Stimulated activated CD4-positive, alpha-beta T cell treated with anti-CD3 and anti-CD28 coated beads, Interleukin-4, amount 100 ng/mL, for 24 hours (primary cell): ENCODE data around the gene MARCHF9.

Experiments
- DNase-seq: peaks from one replicate; pipeline ENCODE4 v3.0.0-alpha.2; 2020

MARCHF9 gene

DNA sequence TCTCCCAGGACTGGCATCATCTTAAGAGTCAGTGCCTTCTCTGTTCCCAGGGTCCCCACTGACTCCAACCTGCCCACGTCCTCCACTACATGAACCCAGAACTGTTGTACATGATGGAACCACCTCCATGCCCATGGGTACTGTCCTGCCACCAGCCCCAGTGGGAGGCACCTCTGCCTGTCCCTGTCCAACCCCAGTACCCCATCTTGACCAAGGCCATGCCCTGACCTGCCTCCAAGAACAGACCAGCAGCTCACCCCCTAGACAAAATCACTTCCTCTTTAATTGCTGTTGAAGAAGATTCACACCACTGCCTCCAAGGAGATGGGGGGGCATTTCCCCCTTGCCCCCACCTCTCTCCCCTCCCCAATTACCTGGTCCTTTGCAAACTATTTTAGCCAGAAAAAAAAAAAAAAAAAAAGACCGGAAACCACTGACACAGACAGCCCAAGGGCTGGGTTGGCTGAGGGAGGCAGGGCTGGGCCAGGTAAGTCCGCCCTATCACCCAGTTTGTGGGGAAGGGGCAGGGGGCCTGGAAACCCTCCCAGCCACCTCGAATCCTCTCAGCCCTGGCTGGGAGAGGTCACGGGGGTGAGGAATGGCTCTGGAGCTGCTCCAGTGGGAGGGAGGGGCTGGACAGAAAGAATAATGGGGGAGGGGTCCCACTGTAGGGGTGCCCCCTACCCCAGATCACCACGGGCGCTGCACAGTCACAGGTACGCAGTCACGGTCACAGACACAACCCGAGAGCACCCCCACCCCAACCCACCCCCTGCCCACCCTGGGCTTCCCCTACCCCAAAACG is 29.8 kb upstream of the MARCHF9 start:
- no peak for DNase-seq

DNA sequence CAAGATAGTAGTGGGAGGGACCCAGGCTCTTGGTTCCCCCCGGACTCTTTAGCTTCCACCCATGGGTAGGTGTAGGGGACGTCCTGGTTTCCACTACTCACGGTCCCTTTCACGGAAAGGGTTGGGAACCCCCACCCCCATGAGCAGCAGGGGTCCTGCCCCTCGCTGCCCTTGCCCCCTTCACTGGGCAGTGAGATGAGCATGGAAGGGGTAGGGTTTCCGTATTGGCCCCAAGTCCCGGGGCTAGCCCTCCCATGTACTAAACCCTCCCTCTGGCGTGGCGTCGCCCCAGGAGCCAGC is 29.1 kb upstream of the MARCHF9 start:
- DNase-seq, result no peak

DNA sequence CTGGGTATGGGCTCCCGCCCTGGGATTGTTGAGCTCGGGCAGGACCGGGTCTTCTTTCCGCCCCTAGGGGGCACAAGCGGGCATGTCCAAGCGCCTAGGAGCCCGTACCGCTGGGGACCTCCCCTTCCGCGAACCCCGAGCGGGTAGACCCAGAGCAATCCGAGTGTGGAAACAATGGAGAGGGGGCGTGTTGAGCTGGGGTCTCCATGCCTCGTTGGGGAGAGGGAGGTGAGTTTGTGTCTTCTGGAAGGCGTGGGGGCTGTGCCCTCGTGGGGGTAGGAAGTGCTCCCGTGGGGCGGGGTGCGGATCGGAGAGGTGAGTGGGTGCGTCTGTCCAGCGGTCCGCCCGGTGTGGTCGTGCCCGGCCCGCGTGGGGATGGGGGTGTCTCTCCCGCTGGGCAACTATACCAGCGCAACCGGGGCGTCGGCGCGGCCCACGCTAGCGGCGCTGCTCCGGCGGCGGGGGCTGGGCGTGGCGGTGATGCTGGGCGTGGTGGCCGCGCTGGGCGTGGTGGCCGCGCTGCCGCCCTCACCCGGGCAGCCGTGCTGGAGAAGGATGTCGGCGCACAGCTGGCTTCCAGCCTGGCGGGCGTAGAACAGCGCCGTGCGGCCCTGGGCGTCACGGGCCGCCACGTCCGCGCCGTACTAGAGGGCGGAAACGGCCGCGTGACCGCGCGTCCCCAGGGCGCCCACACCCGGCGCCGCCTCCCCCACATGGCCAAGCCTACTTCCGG is 28.6 kb upstream of the MARCHF9 start:
- DNase-seq, result no peak

DNA sequence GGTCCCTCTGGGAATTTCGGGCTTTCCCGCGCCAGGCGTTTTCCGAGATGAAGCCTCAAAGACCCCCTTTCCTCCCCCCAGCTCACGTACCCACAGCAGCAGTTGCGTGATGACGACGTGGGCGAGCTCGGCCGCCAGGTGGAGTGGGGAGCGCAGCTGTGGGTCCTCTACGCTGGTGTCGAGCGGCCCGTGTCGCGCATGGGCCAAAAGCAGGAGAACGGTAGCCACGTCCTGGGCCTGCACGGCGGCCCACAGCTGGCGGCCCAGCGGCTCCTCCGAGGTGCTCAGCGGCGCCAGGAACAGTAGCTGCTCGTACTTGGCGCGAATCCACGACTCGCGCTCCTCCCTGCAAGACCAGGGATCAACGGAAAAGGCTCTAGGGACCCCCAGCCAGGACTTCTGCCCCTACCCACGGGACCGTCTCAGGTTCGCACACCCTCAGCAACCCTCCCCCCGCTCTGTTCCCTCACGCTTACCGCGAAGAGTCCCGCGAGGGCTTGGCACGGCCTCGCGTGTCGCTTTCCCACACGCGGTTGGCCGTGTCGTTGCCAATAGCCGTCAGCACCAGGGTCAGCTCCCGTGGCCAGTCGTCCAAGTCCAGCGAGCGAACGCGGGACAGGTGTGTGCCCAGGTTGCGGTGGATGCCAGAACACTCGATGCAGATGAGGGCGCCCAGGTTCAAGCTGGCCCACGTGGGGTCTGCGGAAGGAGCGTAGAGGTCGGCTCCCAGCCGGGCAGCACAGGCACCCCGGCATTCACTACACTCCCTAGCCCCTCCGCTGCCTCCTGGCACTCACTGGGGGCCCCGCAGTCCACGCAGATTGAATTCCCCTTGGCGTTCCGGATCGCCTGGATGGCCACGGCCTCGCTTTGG is 27.8 kb upstream of the MARCHF9 start:
- no peak for DNase-seq

DNA sequence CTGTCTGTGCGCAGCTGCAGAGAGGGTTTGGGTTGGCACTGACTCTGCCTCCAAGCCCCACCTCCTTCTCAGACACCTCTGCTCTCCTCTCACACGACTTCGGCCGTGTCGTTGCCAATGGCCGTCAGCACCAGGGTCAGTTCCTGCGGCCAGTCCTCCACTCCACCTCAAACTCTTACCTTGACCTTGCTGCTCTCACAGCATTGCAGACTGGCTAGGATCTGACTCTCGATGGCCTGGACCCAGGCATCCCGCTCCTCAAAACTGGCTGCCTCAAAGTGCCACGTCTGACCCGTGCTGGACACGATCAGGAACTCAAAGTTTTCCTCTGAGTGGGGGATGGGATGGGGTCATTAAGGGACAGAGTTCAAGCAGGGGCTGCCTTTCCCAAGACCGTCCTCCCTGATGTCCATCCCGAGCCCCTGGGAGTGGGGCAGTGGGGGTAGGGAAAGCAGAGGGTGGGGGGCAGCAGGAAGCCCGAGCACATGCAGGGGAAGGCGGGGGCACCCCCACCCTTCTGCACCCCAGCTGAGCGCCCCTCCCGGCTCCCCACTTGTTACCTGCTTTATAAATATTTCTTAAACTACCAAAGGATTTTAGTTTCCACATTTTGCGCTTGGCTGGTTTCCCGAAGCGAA is 27.0 kb upstream of the MARCHF9 start:
- DNase-seq, result no peak

DNA sequence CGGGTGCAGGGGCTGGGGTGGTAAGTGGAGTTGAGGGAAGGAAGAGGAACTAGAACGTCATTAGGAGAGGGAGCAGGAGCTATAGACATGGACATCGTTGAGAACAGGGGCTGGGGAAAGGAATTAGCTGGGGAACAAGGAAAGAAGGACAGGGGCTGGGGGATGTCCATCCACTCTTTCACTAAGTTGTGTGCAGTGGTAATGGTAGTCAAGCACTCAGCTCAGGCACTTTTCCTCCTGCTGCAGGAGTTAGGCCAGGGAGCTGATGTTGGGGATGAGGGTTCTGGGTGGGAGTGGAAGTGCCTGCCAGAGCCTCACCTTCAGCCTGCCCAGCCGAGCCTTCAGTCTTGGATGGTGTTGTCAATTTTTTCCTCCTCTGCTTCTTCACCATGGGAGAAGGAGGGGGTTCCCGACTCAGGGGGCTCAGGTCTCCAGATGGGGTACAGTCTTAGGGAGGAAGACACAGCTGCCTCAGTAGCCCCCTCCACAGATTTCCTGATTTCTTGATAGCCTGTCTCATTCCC is 25.5 kb upstream of the MARCHF9 start:
- no peak for DNase-seq

DNA sequence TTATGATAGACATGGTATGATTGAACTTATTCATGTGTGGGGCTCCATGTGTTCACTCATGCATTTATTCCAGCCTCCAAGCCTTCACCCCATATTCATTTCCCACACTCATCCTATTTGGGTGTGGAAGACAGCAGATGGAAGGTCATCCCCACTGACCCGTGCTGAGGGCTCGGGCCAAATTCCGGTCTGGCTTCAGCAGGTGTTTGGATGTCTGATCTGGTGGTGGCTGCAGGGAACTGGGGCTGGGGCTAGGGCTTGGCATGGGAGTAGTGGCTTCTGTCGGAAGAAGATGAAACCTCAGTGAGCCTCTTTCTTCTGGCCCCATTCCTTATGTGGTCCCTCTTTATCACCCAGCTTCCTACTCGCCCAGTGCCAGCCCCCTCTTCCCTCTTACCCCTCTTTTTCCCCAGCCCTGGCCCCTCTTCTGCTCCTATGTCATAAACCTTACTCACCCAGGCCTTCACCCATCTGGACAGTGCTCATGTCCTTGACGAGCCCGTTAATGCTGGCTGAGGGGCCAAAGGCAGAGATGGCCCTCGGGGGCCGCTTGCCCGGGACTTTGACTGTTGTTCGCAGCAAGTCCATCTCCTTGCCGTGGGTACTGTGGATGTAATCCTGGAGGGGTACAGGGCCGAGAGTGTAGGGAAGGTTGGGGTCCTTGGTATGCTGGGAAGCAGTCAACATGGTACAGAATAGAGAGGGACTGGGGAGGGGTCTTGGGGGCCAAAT is 24.4 kb upstream of the MARCHF9 start:
- DNase-seq, result no peak

DNA sequence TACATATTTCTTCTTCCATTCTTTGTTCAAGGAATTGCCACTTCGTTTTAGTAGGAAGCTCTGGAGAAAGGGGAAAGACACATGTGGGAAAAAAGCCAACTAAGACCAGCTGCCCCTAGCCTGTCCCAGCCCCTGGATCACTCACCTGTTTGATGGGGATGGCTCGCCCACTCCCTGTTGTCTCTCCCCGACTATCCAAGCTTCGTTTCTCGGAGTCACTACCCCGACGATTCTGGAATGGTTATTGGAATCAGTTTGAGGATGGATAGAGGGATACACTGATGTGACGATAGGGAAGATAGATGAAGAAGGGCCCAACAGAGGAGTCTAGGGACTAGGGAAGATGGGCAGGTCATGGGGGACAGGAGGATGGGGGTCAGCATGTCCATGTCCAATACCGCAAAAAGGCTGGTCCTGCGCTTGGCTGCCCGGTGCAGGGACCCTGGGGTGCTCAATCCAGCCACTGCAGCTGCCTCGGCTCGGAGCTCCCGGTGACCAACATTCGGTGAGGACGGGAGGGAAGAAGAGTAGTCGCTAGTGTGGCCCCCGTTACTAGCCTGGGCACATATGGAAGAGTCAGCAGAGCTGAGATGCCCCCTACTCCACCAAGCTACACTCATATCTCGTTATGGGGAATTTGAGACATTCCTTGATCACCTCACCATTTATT is 23.4 kb upstream of the MARCHF9 start:
- no peak for DNase-seq

DNA sequence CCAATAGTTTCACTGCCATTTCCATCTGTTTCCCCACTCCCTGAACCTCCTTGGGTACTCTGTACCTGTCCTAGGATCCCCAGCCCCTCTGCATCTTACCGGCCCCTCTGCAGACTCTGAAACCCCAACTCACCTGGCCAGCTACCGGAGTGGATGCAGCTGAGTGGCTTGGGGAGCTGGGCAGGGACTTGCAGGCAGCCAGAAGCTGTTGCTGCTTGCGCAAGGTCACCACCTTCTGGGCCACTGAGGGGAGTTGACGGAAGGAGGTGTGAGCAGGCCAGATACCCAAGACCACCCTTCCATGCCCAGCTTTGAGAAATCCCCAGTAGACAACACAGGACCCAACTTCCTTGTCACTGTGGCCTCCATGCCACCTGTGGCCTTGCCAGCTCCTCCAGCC is 22.6 kb upstream of the MARCHF9 start:
- no peak for DNase-seq

DNA sequence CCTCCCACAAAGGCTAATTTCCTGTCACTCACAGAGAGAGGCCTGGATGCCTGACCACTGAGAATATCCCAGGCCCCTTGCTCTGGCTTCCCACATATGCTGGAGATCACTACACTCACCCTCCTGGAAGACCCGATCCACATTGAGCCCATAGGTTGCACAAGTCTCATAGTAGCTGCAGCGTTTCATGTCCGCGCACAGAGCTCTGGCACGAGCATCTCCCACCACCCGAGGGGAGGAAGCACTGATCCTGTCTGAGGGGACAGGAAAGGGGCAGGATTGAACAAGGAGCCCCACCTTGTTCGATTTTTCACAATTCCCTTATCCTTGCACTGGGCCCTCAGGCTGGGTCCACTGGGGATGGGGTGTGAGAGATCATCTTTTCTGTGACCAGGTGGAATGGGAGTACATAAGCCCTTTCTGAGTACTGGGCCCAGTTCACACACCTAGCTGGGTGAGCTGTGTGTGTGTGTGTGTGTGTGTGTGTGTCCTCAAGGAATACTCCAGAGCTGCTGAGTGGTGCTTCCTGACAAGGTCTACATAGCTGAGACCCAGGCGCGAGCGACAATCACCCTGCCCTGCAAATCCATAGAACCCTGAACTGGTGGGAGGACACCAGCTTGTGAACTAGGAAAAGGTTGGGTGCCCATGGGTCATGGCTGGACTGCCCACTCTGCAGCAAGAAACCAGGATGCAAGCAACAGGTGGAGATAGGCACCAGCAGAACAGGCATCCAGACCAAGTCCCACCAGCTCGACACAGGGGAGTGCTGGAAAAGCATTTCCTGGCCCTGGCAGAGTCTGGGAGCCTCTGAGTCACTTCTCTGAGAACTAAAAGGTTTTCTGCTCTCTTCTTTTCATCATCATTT is 21.9 kb upstream of the MARCHF9 start:
- no peak for DNase-seq

DNA sequence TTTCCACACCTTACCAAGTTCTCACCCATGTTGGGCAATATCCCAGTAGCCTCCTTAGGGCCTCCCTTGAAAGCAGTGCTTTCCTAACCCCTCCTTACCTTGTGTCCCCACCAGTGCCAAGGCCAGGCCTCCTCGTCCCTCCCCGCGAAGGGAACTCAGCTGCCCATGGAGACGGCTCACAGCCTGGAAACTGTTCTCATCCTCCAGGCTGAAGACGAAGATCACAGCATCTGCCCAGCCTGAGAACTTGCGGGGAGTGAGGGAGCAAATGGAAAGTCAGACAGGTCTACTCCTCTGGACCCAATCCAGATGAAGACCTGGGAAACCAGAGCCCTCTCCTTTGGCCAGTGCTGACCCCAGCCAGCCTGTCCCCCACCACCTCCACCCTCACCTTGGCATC is 21.0 kb upstream of the MARCHF9 start:
- DNase-seq, result no peak

DNA sequence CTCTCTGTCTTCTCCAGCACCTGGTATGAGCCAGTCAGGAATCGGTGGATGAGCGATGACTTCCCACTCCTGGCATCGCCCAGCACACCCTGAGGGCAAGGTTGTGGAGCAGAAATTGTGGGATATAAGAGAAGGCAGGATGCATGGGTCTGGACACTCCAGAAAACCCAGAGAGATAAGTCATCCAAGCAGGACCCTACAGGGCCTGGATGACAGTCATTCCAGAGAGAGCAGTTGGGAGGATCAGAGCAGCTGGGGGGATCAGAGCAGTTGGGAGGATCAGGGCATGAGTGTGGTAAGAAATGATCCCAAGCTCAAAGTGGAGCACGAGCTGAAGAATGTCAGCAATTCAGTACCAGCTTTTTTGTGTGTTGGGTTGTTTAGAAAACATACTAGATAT is 20.3 kb upstream of the MARCHF9 start:
- no peak for DNase-seq

DNA sequence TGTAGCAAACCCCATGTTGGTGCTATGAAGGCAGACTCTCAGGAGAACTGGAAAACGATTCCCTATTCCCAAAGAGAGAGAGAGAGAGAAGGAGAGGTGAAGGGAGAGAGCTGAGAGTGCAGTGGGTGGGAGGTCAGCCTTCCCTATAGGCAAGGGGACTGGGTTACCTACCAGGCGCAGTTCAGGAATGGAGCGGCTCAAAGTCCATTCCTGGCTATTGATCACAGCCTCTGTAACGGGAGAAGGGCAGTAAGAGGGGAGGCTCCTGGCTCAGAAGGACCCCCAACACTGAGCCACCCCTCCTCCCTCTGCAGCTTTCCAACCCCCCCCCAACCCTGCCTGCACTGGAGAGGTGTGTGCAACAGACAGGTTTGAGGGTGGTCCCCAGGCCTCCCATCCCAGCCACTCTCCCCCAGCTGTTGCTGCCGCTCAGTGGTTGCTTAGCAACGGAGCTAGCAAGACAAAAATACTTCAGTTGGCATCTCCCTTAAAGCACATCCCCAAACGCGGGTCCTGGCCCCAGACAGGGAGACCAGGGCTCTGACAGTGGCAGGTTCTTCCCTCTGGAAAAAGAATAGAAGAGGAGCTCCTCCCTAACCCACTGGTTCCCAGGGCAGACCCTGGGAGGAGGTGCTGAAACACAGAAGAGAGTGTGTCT is 19.6 kb upstream of the MARCHF9 start:
- no peak for DNase-seq

DNA sequence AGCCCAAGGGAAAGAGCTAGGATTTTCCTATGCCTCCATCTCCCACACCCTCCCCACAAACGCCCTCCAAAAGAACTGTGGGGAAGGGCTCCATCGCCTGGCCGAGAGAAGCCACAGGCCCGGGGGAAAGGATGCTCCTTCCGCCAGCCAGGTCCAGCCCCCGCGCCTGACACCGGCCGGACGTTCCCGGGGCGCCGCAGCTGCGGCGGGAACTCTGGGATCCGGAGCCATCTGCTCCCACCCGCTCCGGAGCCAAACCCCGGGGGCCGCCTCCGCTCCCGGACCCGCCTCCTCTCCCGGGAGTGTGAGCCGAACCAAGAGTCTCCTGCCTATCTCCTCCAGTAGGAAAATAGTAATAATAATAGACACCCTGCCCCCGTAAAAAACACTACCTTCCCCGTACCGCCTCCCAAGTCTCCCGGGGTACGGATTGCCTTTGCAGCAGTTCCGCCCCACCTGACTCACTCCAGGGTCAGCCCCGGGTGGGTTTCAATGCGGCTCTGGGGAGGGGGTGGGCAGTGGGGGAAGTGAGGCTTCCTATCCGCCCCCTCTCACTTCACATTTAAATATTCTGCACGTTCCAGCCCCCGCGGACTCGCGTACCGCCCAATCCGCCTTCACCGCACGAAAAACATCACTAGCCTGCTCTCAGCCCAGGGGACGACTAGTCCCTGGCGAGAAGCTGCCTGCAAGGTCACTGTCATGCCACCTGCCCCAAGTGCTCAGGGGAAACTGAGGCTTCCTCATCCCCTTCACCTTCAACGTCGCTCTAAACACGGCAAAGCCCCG is 18.8 kb upstream of the MARCHF9 start:
- no peak for DNase-seq

DNA sequence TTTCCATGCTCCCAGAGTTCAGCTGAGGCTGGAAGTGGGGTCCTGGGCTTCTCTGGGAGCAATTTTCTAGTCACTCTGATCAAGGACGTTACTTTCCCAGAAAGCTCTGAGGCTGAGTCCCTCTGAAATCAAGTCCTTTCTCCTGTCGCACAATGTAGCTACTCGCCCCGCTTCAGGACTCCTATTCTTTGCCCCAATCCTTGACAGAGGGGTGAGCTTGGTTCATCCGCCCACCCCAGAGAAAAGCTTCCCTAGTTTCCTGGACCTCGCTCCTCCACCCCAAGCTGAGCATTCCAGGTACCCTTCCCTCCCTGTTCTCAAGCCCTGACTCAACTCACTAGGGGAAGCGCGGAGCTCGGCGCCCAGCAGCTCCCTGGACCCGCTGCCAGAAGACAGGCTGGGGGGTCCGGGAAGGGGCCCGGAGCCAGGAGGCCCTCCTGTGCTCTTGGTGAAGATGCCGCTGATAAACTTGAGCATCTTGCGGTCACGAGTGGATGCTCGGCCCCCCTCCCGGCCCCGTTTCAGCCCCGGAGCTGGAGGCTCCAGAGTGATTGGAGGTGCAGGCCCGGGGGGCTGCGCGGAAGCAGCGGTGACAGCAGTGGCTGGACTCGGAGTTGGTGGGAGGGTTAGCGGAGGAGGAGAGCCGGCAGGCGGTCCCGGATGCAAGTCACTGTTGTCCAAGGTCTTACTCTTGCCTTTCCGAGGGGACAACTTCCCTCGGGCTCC is 18.0 kb upstream of the MARCHF9 start:
- DNase-seq, result no peak

DNA sequence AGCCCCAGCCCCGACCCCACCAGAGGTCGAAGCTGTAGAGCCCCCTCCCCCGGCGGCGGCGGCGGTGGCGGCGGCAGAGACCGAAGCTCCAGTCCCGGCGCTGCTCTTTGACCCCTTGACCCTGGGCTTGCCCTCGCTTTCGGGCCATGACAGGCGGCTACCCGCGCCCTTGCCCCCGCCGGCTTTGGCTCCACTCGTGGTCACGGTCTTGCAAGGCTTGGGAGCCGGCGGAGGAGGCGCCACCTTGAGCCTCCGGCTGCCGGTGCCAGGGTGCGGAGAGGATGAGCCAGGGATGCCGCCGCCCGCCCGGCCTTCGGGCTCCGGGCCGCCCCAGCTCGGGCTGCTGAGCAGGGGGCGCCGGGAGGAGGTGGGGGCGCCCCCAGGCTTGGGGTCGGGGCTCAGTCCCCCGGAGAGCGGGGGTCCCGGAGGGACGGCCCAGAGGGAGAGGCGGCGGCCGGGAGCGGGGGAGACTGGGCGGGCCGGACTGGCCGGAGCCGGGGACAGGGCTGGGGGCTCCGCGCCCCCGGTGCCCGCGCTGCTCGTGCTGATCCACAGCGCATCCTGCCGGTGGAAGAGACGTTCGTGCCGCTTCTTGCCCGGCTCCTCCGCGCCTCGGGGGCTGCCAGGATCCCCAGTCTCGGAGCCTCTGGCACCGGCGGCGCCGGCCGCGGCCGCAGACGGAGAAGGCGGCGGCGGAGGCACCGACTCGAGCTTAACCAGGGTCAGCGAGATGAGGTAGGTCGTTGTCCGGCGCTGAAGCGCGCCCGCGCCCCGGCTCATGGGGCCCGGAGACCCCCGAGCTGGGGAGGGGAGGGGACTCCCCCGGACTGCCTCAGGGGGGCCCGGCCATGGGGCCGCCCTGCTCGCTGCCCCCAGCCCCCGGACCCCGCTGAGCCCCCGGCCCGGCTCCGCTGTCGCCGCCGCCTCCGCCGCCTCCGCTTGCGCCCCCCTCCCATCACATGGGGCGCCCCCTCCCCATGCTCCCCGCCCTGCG is 17.1 kb upstream of the MARCHF9 start:
- DNase-seq, result no peak

DNA sequence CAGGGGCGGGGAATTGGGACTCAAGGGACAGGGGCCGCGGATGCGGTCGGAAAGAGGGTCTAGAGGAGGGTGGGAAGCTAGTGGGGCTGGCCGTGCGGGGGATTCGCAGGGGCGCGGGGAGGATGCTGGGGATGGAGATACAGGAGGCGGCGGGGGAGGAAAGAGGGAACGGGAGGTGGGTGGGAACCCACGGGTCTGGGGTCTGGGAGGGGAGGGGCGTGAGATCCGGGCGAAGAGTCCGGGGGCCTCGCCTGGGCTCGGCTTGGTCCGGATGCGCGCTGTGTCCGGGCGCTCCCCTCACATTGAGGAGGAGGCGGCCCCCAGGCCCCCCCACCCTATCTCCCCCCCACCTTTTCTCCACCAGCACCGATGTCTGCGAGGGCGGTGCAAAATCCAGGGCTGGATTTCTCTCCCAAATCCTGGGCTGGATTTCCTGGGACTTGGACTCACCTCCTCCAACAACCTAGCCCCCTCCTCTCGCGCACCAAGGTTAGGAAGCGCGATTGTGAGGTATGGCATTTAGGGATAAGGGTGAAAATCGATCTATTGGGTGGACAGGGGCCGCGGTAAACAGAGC is 16.2 kb upstream of the MARCHF9 start, which contains the start of gene AGAP2:
TSS of gene AGAP2 (minus strand) at position 82 of the 577 bp plus-strand sequence. CDS start 496 bp downstream, outside the sequence.
- DNase-seq, result no peak
